Measurements from ENCODE around the gene PLEKHM3.

The PLEKHM3 gene

DNA sequence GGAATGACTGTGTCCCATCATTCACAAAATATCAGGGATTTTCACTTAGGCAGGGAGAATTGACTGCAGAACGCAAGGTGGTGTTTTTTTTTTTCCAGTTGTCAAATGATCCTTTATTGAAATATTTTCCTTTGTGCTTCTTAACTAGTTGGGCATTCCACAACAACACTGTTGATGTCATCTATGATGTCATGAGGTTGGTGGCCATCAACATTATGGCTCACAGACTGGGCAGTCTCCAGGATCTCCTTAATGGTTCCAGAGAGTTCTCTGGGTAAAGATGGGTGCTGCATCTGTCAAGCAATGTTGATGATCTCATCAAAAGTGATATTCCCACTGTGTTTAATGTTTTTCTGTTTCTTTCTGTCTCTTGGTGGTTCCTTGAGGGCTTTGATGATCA lies 31.8 kb upstream of the PLEKHM3 start:
- no peaks in the 10 kb centered on the region for H3K36me3 ChIP-seq (replicated peaks)
- in situ Hi-C loops (cut with HindIII; ENCODE audit: low pct_ligation_motif_present, low sequenced_read_pairs): loop anchor here (25.0 kb wide), 1 partner anchor 320 kb away; no protein-coding TSS in a partner anchor
- no peak overlapping the region for H3K4me3 ChIP-seq (ENCODE audit: low read depth, low read length)
- TF ChIP-seq, protein P1, sequence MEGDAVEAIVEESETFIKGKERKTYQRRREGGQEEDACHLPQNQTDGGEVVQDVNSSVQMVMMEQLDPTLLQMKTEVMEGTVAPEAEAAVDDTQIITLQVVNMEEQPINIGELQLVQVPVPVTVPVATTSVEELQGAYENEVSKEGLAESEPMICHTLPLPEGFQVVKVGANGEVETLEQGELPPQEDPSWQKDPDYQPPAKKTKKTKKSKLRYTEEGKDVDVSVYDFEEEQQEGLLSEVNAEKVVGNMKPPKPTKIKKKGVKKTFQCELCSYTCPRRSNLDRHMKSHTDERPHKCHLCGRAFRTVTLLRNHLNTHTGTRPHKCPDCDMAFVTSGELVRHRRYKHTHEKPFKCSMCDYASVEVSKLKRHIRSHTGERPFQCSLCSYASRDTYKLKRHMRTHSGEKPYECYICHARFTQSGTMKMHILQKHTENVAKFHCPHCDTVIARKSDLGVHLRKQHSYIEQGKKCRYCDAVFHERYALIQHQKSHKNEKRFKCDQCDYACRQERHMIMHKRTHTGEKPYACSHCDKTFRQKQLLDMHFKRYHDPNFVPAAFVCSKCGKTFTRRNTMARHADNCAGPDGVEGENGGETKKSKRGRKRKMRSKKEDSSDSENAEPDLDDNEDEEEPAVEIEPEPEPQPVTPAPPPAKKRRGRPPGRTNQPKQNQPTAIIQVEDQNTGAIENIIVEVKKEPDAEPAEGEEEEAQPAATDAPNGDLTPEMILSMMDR (IDR thresholded peaks at IDR 0.05; ENCODE audit: low read depth, low read length, missing control alignments): no peak
- H3K27ac ChIP-seq: no peak overlapping the region
- H3K27me3 ChIP-seq (replicated peaks): no peaks in the 10 kb centered on the region
- no peak for DNase-seq

DNA sequence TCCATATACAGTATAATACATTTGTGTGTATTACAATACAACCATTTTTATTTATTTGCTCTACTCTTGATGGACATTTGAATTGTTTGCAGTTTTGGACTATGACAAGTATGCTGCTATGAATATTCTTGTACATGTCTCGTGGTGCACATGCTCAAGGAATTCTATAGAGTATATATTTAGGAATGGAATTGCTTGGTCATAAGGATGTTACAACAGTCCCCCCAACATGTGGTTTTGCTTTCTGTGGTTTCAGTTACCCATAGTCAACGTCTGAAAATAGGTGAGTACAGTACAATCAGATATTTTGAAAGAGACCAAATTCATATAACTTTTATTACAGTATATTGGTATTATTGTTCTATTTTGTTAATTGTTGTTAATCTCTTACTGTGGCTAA lies 24.1 kb upstream of the PLEKHM3 start:
- no peak overlapping the region for H3K27ac ChIP-seq
- H3K27me3 ChIP-seq (replicated peaks): no peaks in the 10 kb centered on the region
- H3K36me3 ChIP-seq (replicated peaks): no peaks in the 10 kb centered on the region
- no peak for DNase-seq
- TF ChIP-seq, protein P1 (IDR thresholded peaks at IDR 0.05; ENCODE audit: low read depth, low read length, missing control alignments): no peak
- no peak overlapping the region for H3K4me3 ChIP-seq (ENCODE audit: low read depth, low read length)
- in situ Hi-C loops (cut with HindIII; ENCODE audit: low pct_ligation_motif_present, low sequenced_read_pairs): no loop called here

DNA sequence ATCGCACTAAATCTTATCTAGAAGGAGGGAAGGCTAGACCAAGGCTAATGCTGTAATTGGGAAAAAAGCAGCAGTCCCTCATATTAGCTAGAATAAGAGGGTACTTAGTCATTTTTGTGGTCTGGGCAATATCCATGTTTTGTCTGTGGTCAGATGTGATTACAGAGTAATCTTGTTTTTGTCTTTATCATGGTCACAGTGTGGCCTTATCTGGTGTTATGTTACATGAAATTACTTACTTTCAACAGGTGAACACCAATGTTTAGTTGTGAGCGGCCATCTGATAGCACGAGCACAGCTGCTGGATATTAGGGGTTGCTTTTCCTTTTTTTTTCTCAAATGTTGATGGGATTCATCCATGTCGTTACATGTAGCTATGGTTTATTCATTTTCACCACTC lies 23.7 kb upstream of the PLEKHM3 start:
- DNase-seq: no peak
- Histone ChIP-seq H3K27me3 (replicated peaks) (no peaks in the 10 kb centered on the region), H3K27ac (no peak overlapping the region), H3K36me3 (replicated peaks) (no peaks in the 10 kb centered on the region), H3K4me3 (ENCODE audit: low read depth, low read length) (no peak overlapping the region)
- in situ Hi-C loops (cut with HindIII; ENCODE audit: low pct_ligation_motif_present, low sequenced_read_pairs): no loop called here
- TF ChIP-seq, protein P1 (IDR thresholded peaks at IDR 0.05; ENCODE audit: low read depth, low read length, missing control alignments): no peak

DNA sequence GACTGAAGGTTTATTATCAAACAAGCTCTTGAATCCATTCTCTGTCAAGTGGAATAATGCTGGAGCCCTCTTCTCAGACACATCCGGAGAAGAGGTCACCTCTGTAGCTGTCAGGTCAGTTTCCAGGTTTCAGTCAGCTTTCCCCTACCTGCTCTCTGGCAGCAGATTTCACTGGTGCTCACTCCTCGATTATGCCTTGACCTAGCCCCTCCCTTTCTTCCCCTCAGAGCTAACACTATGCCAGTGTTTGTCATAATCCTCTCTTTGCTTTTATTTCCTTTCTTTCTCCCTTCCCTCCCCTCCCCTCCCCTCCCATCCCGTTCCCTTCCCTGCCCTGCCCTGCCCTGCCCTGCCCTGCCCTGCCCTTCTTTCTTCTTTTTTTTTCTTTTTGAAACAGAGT lies 22.5 kb upstream of the PLEKHM3 start:
- Histone ChIP-seq H3K27me3 (replicated peaks) (no peaks in the 10 kb centered on the region), H3K36me3 (replicated peaks) (no peaks in the 10 kb centered on the region), H3K27ac (no peak overlapping the region), H3K4me3 (ENCODE audit: low read depth, low read length) (no peak overlapping the region)
- TF ChIP-seq, protein P1 (IDR thresholded peaks at IDR 0.05; ENCODE audit: low read depth, low read length, missing control alignments): no peak
- in situ Hi-C loops (cut with HindIII; ENCODE audit: low pct_ligation_motif_present, low sequenced_read_pairs): no loop called here
- no peak for DNase-seq

DNA sequence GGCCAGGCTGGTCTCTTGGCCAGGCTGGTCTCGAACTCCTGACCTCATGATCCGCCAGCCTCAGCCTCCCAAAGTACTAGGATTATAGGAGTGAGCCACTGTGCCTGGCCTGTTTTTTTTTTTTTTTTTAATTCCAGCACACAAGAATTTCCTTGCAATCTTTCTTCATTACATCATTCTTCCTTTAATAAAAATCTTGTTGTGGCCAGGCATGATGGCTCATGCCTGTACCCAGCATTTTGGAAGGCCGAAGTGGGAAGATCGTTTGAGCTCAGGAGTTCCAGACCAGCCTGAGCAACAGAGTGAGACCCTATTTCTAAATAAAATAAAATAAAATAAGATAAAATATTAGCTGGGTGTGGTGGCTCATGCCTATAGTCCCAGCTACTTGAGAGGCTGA lies 21.4 kb upstream of the PLEKHM3 start:
- DNase-seq: no peak
- in situ Hi-C loops (cut with HindIII; ENCODE audit: low pct_ligation_motif_present, low sequenced_read_pairs): no loop called here
- Histone ChIP-seq H3K4me3 (ENCODE audit: low read depth, low read length) (no peak overlapping the region), H3K27ac (no peak overlapping the region), H3K36me3 (replicated peaks) (no peaks in the 10 kb centered on the region), H3K27me3 (replicated peaks) (no peaks in the 10 kb centered on the region)
- TF ChIP-seq, protein P1 (IDR thresholded peaks at IDR 0.05; ENCODE audit: low read depth, low read length, missing control alignments): no peak

DNA sequence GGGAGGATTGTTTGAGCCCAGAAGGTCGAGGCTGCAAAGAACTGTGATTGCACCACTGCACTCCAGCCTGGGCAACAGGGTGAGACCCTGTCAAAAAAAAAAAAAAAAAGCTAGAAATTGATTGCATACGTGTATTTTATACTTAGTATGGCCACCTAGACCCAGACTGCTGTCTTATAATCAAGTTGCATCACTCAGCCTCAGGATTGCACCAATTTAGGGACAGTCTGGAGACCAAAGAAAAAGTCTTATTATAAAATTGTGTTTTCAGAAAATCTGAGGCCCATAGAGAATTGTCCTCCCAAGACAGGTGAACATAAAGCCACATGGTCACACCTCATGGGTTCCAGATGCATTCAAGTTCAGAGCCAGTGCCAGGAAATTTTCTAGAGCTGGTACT lies 17.1 kb upstream of the PLEKHM3 start:
- Histone ChIP-seq H3K4me3 (ENCODE audit: low read depth, low read length) (no peak overlapping the region), H3K36me3 (replicated peaks) (no peaks in the 10 kb centered on the region), H3K27ac (no peak overlapping the region), H3K27me3 (replicated peaks) (no peaks in the 10 kb centered on the region)
- TF ChIP-seq, protein P1 (IDR thresholded peaks at IDR 0.05; ENCODE audit: low read depth, low read length, missing control alignments): no peak
- no peak for DNase-seq
- in situ Hi-C loops (cut with HindIII; ENCODE audit: low pct_ligation_motif_present, low sequenced_read_pairs): no loop called here

Data from brain microvascular endothelial cell (primary cell).